WERI-Rb-1 (cell line): ENCODE data around the gene SERPING1.
A peak's percentile ranks its signal among the peaks of the same experiment; 100 is the strongest.

Experiments
- DNase-seq: peaks from one replicate; pipeline ENCODE4 v3.0.0-alpha.2; 2020
- H3K27ac ChIP-seq: fragments of 250-450 bp; sonication (Bioruptor Pico); 2 replicates; pipeline ENCODE4 v1.5.1; 2020; ENCODE audit warnings: mild to moderate bottlenecking, moderate library complexity
- H3K27me3 ChIP-seq: fragments of 250-450 bp; sonication (Bioruptor Pico); 2 replicates; pipeline ENCODE4 v1.5.1; 2021; ENCODE audit warnings: mild to moderate bottlenecking, low read depth, moderate library complexity; ENCODE audit not compliant: insufficient read depth, severe bottlenecking
- H3K36me3 ChIP-seq: fragments of 250-450 bp; sonication (Bioruptor Pico); 2 replicates; pipeline ENCODE4 v1.5.1; 2020; ENCODE audit warnings: mild to moderate bottlenecking, moderate library complexity
- H3K4me3 ChIP-seq: 2 replicates; pipeline ENCODE4 v1.5.1; 2011; ENCODE audit warnings: low read depth, mild to moderate bottlenecking, control low read depth, low read length
- H3K9me3 ChIP-seq: fragments of 250-450 bp; sonication (Bioruptor Pico); 2 replicates; pipeline ENCODE4 v1.5.1; 2021; ENCODE audit warnings: mild to moderate bottlenecking, moderate library complexity; ENCODE audit not compliant: severe bottlenecking
- TF ChIP-seq, protein P1 (sequence below): IDR thresholded peaks from 2 replicates; pipeline ENCODE4 v1.5.1; 2011; ENCODE audit warnings: low read depth, mild to moderate bottlenecking, control low read depth, inconsistent platforms, low read length

Gene SERPING1

GRCh38 chr11:57614234-57614772 is 16.8 kb downstream of the SERPING1 start:
- Histone ChIP-seq H3K27me3 (peaks cover 86% of the 10 kb centered on the region), H3K4me3 (no peak overlapping the region), H3K9me3 (peaks cover 5% of the 10 kb centered on the region), H3K36me3 (no peaks in the 10 kb centered on the region), H3K27ac (no peak overlapping the region)
- no peak for DNase-seq
- TF ChIP-seq, protein P1, sequence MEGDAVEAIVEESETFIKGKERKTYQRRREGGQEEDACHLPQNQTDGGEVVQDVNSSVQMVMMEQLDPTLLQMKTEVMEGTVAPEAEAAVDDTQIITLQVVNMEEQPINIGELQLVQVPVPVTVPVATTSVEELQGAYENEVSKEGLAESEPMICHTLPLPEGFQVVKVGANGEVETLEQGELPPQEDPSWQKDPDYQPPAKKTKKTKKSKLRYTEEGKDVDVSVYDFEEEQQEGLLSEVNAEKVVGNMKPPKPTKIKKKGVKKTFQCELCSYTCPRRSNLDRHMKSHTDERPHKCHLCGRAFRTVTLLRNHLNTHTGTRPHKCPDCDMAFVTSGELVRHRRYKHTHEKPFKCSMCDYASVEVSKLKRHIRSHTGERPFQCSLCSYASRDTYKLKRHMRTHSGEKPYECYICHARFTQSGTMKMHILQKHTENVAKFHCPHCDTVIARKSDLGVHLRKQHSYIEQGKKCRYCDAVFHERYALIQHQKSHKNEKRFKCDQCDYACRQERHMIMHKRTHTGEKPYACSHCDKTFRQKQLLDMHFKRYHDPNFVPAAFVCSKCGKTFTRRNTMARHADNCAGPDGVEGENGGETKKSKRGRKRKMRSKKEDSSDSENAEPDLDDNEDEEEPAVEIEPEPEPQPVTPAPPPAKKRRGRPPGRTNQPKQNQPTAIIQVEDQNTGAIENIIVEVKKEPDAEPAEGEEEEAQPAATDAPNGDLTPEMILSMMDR, result no peak

GRCh38 chr11:57615308-57615707 is 17.8 kb downstream of the SERPING1 start:
- Histone ChIP-seq H3K36me3 (no peaks in the 10 kb centered on the region), H3K27ac (no peak overlapping the region), H3K9me3 (peaks cover 11% of the 10 kb centered on the region), H3K4me3 (no peak overlapping the region), H3K27me3 (peaks cover 76% of the 10 kb centered on the region)
- DNase-seq, result no peak
- TF ChIP-seq, protein P1, result no peak

- TF ChIP-seq, protein P1, result no peak
- no peak overlapping the region for H3K4me3 ChIP-seq
Measured at GRCh38 chr11:57616595-57616994, 19.1 kb downstream of the SERPING1 start.

GRCh38 chr11:57618438-57618837 is 21.0 kb downstream of the SERPING1 start:
- no peaks in the 10 kb centered on the region for H3K36me3 ChIP-seq
- no peak overlapping the region for H3K27ac ChIP-seq
- peaks cover 11% of the 10 kb centered on the region for H3K9me3 ChIP-seq
- DNase-seq, result no peak
- TF ChIP-seq, protein P1, result no peak
- no peak overlapping the region for H3K4me3 ChIP-seq
- H3K27me3 ChIP-seq, result peaks cover 60% of the 10 kb centered on the region

More at GRCh38 chr11:57616595-57616994, 19.1 kb downstream of the SERPING1 start:
- peaks cover 66% of the 10 kb centered on the region for H3K27me3 ChIP-seq
- no peak for DNase-seq
- H3K9me3 ChIP-seq, result peaks cover 11% of the 10 kb centered on the region
- no peak overlapping the region for H3K27ac ChIP-seq
- no peaks in the 10 kb centered on the region for H3K36me3 ChIP-seq

DNA sequence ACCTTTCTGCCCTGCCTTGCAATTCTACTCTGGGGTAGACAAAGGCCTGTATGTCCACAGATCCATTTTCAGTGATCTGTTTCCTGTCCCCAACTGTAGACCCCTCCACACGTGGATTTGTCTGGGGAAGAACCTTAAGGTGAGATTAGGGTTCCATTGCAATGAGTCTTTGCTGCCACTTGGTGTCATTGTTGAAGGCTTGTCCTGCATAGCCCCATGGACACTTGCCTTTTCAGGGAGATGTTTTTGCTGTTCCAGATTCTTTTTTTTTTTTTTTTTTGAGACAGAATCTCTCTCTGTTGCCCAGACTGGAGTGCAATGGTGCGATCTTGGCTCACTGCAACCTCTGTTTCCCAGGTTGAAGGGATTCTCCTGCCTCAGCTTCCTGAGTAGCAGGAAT is 21.8 kb downstream of the SERPING1 start:
- Histone ChIP-seq H3K27me3 (peaks cover 60% of the 10 kb centered on the region), H3K27ac (no peak overlapping the region), H3K9me3 (peaks cover 11% of the 10 kb centered on the region), H3K36me3 (no peaks in the 10 kb centered on the region), H3K4me3 (no peak overlapping the region)
- TF ChIP-seq, protein P1, result peak; percentile 45; the same call in 1 of the 2 replicates
- no peak for DNase-seq

- no peaks in the 10 kb centered on the region for H3K36me3 ChIP-seq
- TF ChIP-seq, protein P1, result no peak
- H3K27ac ChIP-seq, result no peak overlapping the region
- no peak for DNase-seq
- H3K4me3 ChIP-seq, result no peak overlapping the region
- H3K27me3 ChIP-seq, result peaks cover 60% of the 10 kb centered on the region
- peaks cover 11% of the 10 kb centered on the region for H3K9me3 ChIP-seq
Measured at GRCh38 chr11:57620467-57620866, 23.0 kb downstream of the SERPING1 start.
